Measurements from ENCODE around the gene SLC12A7.
"Not testable (repeated sequence)": the region's sequence is repeated elsewhere in the genome, so short reads cannot be mapped to it uniquely, and the experiment has no call there.

Gene SLC12A7

DNA sequence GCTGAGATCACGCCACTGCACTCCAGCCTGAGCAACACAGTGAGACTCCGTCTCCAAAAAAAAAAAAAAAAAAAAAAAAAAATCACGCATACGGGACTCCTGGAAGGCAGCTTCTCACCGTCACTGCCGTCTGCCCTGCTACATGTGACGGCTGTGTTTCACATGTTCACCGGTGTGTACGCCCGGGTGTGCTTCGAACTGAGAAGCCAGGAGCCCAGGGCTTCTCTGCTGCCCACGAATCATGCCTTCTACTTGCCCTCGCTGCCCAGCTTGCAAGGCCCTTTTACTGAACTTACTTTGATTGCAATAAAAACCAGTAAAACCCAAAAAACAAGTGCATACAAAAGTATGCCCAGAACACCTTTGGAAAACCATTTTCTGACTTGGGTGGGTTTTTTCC is 109.0 kb downstream of the SLC12A7 start:
- DNase-seq = no peak

DNA sequence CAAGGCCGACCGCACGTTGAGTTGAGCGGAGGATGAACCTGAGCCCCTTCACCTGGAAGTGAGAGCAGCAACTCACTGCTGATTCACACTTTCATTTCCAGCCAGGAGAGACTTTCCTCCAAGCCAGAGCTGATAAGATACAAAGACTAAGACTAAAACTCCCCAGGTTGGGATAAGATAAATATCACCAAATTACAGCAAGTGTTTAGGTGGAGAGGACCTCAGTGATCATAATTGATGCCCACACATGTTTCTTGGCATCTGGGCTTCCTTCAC is 109.7 kb downstream of the SLC12A7 start:
- DNase-seq = no peak

DNA sequence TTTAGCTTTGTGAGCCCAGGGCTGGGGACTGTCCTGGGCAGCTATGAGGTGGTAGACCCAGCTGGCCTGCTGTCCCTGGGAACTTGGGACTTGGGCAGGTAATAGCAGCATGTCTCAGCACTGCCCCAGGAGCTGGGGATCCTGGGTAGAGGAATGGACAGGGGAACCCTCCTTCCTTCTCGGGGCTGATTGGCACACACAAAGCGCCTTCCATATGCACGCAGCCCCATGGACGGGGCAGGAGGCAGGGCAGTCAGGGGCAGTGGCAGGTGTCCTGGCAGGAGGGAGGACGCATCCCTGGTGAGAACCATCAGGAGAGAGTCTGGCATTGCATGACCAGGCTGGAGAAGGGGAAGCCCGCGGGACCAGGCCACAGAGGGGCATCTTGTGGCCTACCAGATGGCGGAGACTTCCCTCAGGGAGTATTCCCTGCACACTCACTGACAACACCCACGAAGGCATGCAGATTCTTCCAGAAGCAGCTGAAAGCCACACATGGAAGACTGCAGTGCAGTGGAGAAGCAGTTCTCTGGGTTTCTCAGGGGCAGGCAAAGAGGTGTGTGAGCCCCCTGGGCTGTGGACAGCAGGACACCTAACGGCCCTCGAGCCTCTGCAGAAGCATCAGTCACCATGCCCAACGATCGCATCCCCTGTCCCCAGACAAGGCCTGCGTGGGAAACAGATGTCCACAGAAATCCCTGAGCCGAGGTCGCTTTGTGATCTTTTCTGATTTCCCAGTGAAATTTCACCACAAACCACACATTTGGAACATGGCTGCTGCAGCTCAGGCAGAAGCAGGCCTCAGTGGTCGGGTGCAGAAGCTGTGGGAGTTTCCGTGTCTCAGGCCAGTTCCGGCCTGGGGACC is 110.2 kb downstream of the SLC12A7 start:
- no peak for DNase-seq

DNA sequence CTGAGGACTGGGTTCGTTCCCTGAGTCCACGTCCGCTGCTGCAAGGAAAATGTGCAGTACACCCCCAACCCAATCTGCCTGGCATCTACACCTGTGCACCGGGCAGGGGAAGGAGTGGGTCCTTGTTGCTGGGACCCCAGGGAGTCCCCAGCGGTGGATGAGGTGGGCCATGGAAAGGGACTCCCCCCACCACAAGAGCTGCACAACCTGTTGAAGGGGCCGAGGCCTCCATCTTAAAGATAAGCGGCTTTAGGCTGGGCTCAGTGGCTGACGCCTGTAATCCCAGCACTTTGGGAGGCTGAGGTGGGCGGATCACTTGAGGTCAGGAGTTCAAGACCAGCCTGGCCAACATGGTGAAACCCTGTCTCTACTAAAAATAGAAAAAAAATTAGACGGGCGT is 111.0 kb downstream of the SLC12A7 start:
- DNase-seq = not testable (repeated sequence)

All from NCI-H1105 (cell line).